Ramos (cell line): ENCODE measurements around the gene PCSK6.

ENCODE experiments used
- in situ Hi-C: fragments of 300-500 bp; cut with MboI; formaldehyde crosslinking; loops from one replicate; pipeline ENCODE4 v1.14.3; 2022; ENCODE audit warnings: low sequenced_read_pairs; ENCODE audit not compliant: unreplicated experiment

PCSK6 gene

DNA sequence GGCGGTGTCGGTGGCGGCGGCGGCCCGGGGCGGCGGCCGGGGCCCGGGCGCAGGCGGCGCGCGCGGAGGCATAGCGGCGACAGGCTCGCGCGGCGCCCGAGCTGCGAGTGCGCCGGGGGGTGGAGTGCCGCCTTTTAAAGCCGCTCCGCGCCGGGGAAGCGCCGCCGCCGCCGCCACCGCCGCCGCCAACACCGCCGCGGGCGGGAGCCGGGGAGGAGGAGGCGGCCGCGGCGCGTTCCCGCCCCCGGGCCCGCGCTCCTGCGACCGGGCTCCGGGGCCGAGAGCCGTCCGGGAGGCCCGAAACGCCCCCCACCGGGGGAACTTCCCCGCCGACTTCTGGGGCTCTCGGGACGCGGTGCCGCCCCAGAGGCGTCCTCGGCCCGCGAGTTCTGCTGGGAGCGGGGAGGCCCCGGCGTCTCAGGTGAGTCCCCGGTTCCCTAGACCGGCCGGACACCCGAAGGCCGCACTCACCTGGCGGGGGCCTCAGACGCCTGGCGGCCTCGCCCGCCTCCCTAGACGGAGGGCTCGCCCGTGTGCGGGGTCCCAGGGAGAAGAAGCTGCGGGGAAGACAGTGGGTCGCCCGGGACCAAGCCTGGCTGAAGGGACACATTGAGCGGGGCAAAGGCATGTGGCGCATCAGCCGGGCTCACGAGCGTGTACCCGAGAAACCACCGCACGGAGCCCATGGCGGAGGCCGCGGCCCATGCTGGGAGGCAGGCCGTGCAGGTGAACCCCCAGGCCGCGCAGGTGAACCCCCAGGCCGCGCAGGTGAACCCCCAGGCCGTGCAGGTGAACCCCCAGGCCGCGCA, at the start of gene PCSK6:
Gene PCSK6 (minus strand): TSS at position 109 of the 809 bp plus-strand sequence. CDS start 37 bp downstream, at position 72.
- in situ Hi-C loops = no loop called here

GRCh38 chr15:101538996-101539395, 49.5 kb upstream of the PCSK6 start:
- in situ Hi-C loops = no loop called here

GRCh38 chr15:101538177-101538576, 48.7 kb upstream of the PCSK6 start:
- in situ Hi-C loops = no loop called here

GRCh38 chr15:101537483-101538080, 48.1 kb upstream of the PCSK6 start:
- in situ Hi-C loops = no loop called here

GRCh38 chr15:101536875-101537405, 47.4 kb upstream of the PCSK6 start:
- in situ Hi-C loops = no loop called here

GRCh38 chr15:101536166-101536874, 46.8 kb upstream of the PCSK6 start:
- in situ Hi-C loops = no loop called here

- in situ Hi-C loops = no loop called here
These were observed 45.8 kb upstream of the PCSK6 start for GRCh38 chr15:101535170-101535902.

GRCh38 chr15:101534376-101534970, 45.0 kb upstream of the PCSK6 start:
- in situ Hi-C loops = no loop called here

- in situ Hi-C loops = no loop called here
These were observed 44.0 kb upstream of the PCSK6 start for GRCh38 chr15:101533371-101534140.

GRCh38 chr15:101532865-101533264, 43.4 kb upstream of the PCSK6 start:
- in situ Hi-C loops = no loop called here

- in situ Hi-C loops = no loop called here
These were observed 41.7 kb upstream of the PCSK6 start for GRCh38 chr15:101531170-101531569.

DNA sequence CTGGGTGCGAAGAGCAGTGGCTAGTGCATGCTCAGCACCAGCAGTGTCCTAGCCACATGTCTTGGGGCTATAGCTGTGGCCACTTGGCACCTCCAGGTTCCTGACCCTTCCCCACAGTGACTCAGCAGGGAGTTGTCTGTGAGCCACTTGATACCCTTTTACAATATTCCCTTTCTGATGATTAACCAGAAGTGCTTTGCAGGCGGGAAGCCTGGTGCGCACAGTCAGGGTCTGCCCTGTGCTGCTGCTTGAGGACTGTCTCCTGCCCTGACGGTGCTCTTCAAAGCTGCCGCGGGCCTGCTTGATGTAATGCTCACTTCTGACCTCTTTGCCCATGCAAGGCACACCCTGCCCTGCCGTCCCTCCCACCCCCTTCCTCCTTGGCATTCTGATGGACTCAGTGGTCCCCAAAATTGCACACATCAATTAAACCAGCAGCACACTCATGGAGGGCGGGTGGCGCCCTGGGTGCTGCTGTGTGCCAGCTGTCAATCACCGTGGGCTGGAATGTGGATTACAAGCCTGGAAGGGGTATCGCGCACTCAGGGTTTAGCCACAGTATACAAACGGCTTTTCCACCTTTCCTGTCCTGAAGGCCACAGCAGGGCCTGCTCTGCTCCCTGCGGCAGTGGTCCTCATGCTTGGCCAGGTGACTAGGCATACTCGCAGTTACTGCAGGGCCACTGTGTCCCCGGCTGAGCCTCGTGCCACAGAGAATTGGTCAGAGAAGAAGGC, 40.9 kb upstream of the PCSK6 start:
- in situ Hi-C loops = no loop called here

GRCh38 chr15:101528917-101529299, 39.4 kb upstream of the PCSK6 start:
- in situ Hi-C loops = no loop called here

DNA sequence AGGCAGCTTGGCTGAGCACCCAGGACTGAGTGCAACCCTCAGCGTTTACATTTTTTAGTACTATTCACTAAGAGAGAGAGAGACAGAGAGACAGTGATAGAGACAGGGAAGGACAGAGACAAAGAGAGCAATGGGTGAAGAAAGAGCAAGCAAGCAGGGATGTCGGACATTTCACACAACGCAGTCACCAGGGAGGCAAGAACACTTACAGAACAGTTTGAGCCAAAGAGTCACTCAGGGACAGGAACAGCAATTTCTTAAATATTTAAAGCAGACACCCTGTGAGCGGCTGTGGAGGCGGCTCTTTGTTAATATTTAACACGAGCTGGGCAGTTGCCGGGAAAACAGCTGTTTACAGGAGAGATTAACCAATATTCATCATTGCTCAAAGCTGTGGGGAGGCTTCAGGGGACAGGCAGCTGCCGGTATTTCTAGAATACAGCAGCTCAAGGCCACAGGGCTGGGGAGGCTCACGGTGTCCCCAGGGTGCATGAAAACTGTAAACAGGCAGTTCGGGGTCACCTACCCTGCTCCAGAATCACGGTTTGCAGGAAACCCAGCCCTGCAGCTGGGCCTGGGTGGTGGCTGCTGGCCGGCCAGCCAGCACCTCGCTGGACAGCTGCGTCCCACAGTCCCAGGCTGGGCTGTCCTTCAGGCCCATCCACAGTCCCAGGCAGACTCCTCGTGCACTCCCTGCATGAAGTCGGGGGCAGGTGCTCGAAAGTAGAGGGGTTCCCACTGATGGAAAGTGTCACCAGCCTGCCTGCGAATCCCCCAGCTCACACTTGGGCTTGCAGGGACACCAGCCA, 38.8 kb upstream of the PCSK6 start:
- in situ Hi-C loops = no loop called here

DNA sequence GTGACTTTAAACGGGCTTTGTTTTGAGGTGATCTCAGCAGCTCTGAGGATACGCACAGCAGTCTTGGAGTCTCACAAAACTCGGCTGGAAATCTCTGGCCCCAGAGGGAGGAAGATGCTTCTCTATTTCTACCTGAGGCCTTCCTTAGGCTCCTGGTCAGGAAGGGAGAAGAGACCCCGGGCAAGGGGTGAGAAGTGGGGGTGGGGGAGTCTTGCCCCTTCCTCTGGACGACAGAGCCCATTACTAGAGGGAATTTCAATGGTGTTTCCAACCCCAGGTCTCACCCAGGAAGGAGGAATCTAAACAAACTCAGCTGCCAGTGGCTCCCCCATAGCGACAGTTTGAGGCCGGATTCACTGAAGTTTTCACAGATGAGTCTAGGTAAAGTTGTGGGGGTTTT, 37.4 kb upstream of the PCSK6 start:
- in situ Hi-C loops = no loop called here

GRCh38 chr15:101526442-101526841, 36.9 kb upstream of the PCSK6 start:
- in situ Hi-C loops = no loop called here

DNA sequence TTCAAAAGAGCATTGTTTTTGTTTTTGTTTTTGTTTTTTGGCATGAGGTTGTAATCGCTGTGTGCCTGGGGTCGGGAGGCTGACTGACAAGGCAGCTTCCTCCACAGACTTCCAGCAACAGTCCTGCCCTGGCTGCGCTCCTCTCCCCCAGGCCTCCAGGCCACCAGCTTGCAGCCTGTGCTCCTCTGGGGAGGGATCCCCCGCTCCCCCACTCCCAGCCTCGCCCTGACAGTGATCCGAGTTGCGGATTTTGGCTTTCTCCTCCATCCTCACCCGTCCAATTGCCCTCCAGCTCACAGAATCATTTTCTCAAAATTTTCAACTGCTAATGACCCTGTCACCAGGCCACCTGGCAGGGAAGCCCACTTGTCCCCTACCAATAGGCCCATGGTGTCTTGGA, 36.5 kb upstream of the PCSK6 start:
- in situ Hi-C loops = no loop called here
